Left lung (tissue), 10 donors: ENCODE data around the gene SLC34A1. TPM values are rescaled to one million over a fixed set of nuclear protein-coding genes. Genes with fewer than 3 reads are reported as not detected.

Source experiments
- ATAC-seq: fragments of 200-7000 bp; cut with Tn5 transposase; one replicate; pipeline ENCODE4 v1.9.1; 2020; ENCODE audit warnings: moderate library complexity
- DNase-seq, 4 donors: peaks; one replicate each; pipeline ENCODE4 v3.0.0-alpha.2; 2013 to 2020
- H3K27ac ChIP-seq, 2 donors: fragments of 200-600 bp; sonication (generic) in 1 of 2; one replicate each; pipeline versions ENCODE4 v1.5.0 to v1.8.0; 2020 to 2021
- H3K27me3 ChIP-seq, 2 donors: fragments of 200-600 bp; sonication (generic) in 1 of 2; one replicate each; pipeline versions ENCODE4 v1.5.0 to v1.8.0; 2020 to 2021
- H3K36me3 ChIP-seq, 2 donors: fragments of 200-600 bp; sonication (generic) in 1 of 2; one replicate each; pipeline versions ENCODE4 v1.5.0 to v1.8.0; 2020 to 2021
- H3K4me1 ChIP-seq, 2 donors: fragments of 200-600 bp; one replicate each; pipeline ENCODE4 v1.8.0; 2021
- H3K4me3 ChIP-seq, 2 donors: fragments of 200-600 bp; sonication (generic) in 1 of 2; one replicate each; pipeline versions ENCODE4 v1.5.0 to v1.8.0; 2020 to 2021; ENCODE audit warnings: mild to moderate bottlenecking in 1 of 2
- H3K9me3 ChIP-seq, 2 donors: fragments of 200-600 bp; sonication (generic) in 1 of 2; one replicate each; pipeline versions ENCODE4 v1.5.0 to v1.8.0; 2020 to 2021
- intact Hi-C, 2 donors: fragments of 100-400 bp; cut with DNase I; formaldehyde crosslinking; loops; one replicate each; pipeline versions ENCODE4 v1.11.2 to v1.14.2; 2022
- polyA plus RNA-seq, 6 donors: library from polyadenylated mRNA; unstranded; fragments of 120-200 nt; gene quantifications; one replicate each; pipeline ENCODE4 v1.2.1, GENCODE V29; 2013; ENCODE audit not compliant: insufficient read length in 6 of 6
- total RNA-seq, 2 donors: library from RNA; stranded (reverse); fragmentation: NEBNext Ultra II Directional; extraction: Animal tissue kit (Norgen Biotek cat#: 25700); gene quantifications; one replicate each; pipeline ENCODE4 v1.2.1, GENCODE V29; 2021
- TF ChIP-seq, protein P1 (sequence below), 2 donors: fragments of 200-600 bp; sonication (generic) in 1 of 2; IDR thresholded peaks; one replicate each; pipeline versions ENCODE4 v1.5.0 to v1.8.0; 2021; ENCODE audit warnings: antibody characterized with exemption in 2 of 2
- donor health status: DM: no; HTN: yes; CAD: no.
- donor health status: DM: no; HTN: no; CAD: no.

SLC34A1 gene
- total and polyA plus RNA-seq, 8 donors: 0.18 to 1.7 (median 0.36) TPM; not detected in 3

GRCh38 chr5:177388521-177389052 is 4.4 kb downstream of the SLC34A1 start:
- DNase-seq (no peak), ATAC-seq (no peak)
- Histone ChIP-seq H3K27ac (no peak overlapping the region), H3K4me3 (no peak overlapping the region), H3K9me3 (no peaks in the 10 kb centered on the region), H3K36me3 (no peaks in the 10 kb centered on the region), H3K4me1 (peaks cover 14 to 39% of the 10 kb centered on the region in 2 donors), H3K27me3 (peaks cover 0 to 28% of the 10 kb centered on the region in 2 donors)
- TF ChIP-seq, protein P1, sequence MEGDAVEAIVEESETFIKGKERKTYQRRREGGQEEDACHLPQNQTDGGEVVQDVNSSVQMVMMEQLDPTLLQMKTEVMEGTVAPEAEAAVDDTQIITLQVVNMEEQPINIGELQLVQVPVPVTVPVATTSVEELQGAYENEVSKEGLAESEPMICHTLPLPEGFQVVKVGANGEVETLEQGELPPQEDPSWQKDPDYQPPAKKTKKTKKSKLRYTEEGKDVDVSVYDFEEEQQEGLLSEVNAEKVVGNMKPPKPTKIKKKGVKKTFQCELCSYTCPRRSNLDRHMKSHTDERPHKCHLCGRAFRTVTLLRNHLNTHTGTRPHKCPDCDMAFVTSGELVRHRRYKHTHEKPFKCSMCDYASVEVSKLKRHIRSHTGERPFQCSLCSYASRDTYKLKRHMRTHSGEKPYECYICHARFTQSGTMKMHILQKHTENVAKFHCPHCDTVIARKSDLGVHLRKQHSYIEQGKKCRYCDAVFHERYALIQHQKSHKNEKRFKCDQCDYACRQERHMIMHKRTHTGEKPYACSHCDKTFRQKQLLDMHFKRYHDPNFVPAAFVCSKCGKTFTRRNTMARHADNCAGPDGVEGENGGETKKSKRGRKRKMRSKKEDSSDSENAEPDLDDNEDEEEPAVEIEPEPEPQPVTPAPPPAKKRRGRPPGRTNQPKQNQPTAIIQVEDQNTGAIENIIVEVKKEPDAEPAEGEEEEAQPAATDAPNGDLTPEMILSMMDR (IDR thresholded peaks at IDR 0.05): no peak
- intact Hi-C loops: no loop called here

DNA sequence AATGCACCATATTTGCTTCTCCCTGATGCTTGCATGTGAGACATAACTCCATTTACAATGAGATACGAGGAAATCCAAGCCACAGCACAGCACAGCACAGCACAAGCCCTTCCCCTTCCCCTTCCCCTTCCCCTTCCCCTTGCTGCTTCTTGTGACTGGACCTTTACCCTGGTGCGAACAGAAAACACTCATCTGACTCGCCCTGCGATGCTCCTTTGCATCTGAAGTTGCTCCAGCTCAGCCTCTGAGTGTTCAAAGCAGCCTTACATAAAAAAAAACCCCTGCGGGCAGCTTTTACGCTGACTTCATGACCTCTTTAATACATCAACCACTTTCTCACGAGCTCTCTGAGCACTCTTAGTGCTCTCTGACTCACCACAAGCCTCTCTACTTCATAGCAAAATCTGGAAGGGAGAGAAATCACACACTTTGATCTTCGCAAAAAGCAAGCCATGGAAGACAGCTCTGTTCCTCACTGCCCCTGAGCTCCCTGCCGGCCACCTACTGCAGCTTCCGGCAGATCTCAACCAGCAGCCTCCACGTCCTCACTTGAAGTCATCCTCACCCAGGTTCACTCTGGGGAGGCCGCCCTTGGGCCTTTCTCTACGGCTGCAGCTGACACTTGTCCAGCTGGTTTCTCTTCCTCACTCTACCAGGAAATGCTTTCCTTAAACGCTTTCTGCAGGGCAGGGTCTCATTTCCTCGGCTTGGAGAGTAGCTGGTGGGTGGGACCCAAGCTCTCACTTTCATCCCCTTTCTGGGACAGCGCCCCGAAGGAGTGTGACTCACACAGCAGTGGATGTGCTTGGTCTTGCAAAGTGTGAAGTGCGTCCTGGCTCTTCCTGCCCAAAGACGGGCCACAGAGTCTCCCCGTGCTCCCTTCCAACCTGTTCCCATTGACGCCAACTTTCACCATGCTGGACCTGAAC is 5.3 kb downstream of the SLC34A1 start:
- DNase-seq (peak in 1 of 4 donors; percentile 73), ATAC-seq (peak; percentile 78)
- no peaks in the 10 kb centered on the region for H3K36me3 ChIP-seq
- intact Hi-C loops: loop anchor here (5.0 to 10.0 kb wide), 3 partner anchors 63 to 113 kb away; no protein-coding TSS in a partner anchor
- no peaks in the 10 kb centered on the region for H3K9me3 ChIP-seq
- H3K4me1 ChIP-seq: peaks cover 14 to 42% of the 10 kb centered on the region in 2 donors
- TF ChIP-seq, protein P1 (IDR thresholded peaks at IDR 0.05): no peak
- no peak overlapping the region for H3K4me3 ChIP-seq
- peak overlapping the region; percentile 71 to 73 for H3K27ac ChIP-seq
- H3K27me3 ChIP-seq: peaks cover 0 to 21% of the 10 kb centered on the region in 2 donors

DNA sequence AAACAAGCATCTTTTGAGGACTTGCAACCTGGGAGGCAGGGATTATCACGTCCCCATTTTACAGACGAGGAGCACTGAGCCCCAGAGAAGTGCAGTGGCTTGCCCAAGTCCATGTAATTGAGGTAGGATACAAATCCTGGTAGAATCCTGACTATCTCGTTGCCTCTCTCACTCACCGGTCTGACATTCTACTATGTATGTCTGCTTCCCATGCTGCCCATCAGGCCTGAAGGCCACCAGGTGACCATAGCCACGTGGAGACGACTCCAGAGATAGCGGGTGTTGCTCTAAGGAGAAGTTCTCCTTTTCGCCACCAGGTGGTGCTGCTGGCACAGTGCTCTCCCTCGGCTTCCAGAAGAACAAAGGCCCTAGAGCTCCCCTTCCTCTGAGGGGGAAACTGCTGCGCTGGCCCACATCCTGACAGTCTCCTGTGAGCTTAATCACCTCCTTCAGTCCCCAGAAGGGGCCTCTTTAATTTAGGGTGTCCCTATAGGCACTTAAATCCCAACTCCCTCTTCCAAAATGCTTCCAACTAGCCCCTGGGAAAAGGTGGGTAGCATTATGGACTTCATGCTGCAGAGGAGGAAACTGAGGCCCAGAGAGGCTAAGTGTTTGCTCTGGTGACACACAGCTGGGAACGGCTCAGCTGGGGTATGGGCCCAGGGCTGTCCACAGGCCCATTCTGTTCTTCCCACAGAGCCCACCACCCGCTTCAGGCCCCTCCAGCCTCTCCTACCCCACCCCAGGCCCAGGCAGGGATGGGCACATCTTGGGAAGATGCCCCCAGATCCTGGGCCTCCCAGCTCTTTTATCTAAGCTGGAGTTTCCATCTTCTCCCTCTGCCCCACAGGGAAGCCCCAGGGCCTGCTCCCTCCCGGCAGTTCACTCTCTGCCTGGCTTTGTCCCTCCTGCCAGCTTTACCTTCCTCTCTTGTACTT is 6.4 kb downstream of the SLC34A1 start:
- TF ChIP-seq, protein P1 (IDR thresholded peaks at IDR 0.05): peak; percentile 99
- DNase-seq (peak; percentile 78 to 91 (median 84)), ATAC-seq (peak; percentile 91)
- no peaks in the 10 kb centered on the region for H3K9me3 ChIP-seq
- H3K4me3 ChIP-seq: no peak overlapping the region
- intact Hi-C loops: loop anchor here (5.0 to 10.0 kb wide), 3 partner anchors 62 to 112 kb away; no protein-coding TSS in a partner anchor
- H3K36me3 ChIP-seq: no peaks in the 10 kb centered on the region
- H3K27me3 ChIP-seq: peaks cover 0 to 18% of the 10 kb centered on the region in 2 donors
- H3K27ac ChIP-seq: peak overlapping the region; percentile 71 to 73
- peaks cover 14 to 39% of the 10 kb centered on the region in 2 donors for H3K4me1 ChIP-seq

GRCh38 chr5:177392765-177393164 is 8.5 kb downstream of the SLC34A1 start:
- peaks cover 0 to 29% of the 10 kb centered on the region in 2 donors for H3K27me3 ChIP-seq
- no peak overlapping the region for H3K4me3 ChIP-seq
- ATAC-seq (no peak), DNase-seq (no peak)
- peaks cover 14 to 35% of the 10 kb centered on the region in 2 donors for H3K4me1 ChIP-seq
- intact Hi-C loops: loop anchor here (5.0 to 10.0 kb wide), 3 partner anchors 60 to 110 kb away; no protein-coding TSS in a partner anchor
- TF ChIP-seq, protein P1 (IDR thresholded peaks at IDR 0.05): no peak
- no peaks in the 10 kb centered on the region for H3K36me3 ChIP-seq
- H3K9me3 ChIP-seq: no peaks in the 10 kb centered on the region
- H3K27ac ChIP-seq: no peak overlapping the region
